HFF-Myc (cell line): ENCODE measurements around the gene IFI27L1.

ENCODE experiments used
- DNase-seq: peaks from one replicate; pipeline ENCODE4 v3.0.0-alpha.2; 2011; ENCODE audit warnings: low read depth; ENCODE audit errors: extremely low read depth
- H3K4me3 ChIP-seq: replicated peaks from 2 replicates; pipeline ENCODE4 v1.5.1; 2011; ENCODE audit warnings: low read depth, mild to moderate bottlenecking, control low read depth, low read length
- TF ChIP-seq, protein P1 (sequence below): IDR thresholded peaks from 2 replicates; pipeline ENCODE4 v1.5.1; 2012; ENCODE audit warnings: mild to moderate bottlenecking, low read depth, low read length, control low read depth; ENCODE audit errors: missing control alignments

The IFI27L1 gene

DNA sequence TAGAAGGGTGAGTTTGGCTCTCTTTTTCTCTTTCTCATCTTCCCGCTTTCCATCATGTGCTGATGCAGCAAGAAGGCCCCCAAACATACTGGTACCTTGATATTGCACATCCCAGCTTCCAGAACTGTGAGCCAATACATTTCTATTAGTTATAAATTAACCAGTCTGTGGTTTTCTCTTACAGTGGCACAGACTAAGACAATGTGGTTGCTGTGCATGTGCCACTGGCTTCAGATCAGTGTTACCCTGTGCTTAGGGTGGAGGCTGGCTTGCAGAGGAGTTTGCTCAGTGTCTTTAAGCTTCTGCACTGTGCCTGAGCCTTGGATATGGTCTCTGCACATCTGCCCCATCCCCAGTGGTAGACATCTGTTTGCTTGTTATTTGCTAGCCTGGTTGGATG, 42.8 kb downstream of the IFI27L1 start:
- TF ChIP-seq, protein P1, sequence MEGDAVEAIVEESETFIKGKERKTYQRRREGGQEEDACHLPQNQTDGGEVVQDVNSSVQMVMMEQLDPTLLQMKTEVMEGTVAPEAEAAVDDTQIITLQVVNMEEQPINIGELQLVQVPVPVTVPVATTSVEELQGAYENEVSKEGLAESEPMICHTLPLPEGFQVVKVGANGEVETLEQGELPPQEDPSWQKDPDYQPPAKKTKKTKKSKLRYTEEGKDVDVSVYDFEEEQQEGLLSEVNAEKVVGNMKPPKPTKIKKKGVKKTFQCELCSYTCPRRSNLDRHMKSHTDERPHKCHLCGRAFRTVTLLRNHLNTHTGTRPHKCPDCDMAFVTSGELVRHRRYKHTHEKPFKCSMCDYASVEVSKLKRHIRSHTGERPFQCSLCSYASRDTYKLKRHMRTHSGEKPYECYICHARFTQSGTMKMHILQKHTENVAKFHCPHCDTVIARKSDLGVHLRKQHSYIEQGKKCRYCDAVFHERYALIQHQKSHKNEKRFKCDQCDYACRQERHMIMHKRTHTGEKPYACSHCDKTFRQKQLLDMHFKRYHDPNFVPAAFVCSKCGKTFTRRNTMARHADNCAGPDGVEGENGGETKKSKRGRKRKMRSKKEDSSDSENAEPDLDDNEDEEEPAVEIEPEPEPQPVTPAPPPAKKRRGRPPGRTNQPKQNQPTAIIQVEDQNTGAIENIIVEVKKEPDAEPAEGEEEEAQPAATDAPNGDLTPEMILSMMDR = no peak
- no peak for DNase-seq
- H3K4me3 ChIP-seq = no peak overlapping the region

DNA sequence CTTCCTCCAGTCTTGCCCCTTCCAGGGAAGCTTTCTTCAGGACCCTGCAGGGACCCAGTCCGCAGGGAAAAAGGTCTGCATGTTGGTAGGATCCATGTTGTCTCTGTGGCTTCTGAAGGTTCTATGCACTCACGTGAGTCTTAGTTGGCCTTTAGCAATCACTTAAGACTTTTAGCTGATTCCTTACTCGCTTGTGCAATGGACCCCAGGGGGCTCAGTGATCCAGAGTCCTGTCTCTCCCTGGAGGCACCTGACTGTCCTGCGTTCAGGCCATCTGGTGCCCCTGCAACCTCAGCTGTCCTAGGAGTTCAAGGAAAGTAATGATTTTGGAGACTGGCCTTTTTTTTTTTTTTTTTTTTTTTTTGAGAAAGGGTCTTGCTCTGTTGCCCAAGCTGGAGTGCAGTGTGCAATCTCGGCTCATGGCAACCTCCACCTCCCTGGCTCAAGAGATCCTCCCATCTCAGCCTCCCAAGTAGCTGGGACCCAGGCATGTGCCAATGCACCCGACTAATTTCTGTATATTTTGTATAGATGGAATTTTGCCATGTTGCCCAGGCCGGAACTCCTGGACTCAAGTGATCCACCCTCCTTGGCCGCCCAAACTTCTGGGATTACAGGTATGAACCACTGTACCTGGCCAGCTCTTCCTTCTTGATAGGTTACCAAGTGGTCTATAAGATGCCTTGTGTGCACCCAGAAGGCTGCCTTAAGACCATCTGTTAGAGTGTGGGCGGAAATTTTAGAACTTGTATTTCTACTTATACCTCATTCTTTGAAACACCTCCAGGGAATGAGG, 43.7 kb downstream of the IFI27L1 start:
- TF ChIP-seq, protein P1 = no peak
- no peak overlapping the region for H3K4me3 ChIP-seq
- no peak for DNase-seq

DNA sequence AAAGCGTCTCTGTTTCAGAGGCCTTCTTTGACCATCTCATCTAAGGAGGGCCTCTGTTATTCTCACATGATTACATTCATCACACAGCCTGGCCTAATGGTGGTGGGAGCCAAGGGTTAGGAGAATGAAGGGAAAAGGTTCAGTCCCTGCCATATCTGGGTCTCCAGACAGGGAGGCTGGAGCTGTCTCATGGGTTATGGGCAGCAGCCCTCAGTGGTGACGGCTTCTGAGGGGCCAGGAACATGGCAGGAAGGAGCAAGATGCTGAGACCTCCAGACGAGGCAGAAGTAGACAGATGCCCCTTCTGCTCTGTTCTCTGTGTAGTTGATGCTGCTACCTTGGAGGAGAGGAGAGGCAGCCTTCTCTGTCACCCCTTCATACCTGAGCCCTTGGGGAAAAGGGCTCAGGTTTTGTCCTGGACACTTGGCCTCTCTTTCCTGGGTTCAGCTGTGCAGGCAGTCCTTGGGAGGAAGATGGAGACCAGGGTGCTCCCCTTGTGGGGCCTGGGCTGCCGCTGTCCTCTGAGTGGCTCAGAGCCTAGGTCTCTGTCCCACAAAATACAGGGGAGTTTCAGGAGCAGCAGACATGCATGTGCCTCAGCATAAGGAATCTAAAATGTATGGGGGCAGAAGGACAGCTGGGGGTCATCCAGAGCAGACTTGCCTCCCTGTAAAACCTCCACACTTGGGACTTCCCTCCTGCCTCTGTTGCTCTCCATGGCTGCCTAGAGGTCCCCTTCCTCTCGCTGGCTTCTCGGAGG, 44.7 kb downstream of the IFI27L1 start:
- TF ChIP-seq, protein P1 = no peak
- DNase-seq = no peak
- no peak overlapping the region for H3K4me3 ChIP-seq

DNA sequence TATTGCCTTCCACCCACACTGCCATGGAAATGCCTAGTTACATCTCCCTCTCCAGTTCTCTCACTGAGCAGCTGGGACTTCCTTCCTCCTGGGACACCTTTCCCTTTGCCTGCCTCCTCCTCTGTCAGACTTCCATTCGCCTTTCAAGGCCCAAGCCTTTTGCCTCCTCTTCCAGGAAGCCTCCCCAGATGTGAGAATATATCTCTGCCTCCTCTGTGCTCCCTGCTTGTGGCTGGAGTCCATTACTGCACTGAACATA, 45.2 kb downstream of the IFI27L1 start:
- no peak for DNase-seq
- no peak overlapping the region for H3K4me3 ChIP-seq
- TF ChIP-seq, protein P1 = no peak

DNA sequence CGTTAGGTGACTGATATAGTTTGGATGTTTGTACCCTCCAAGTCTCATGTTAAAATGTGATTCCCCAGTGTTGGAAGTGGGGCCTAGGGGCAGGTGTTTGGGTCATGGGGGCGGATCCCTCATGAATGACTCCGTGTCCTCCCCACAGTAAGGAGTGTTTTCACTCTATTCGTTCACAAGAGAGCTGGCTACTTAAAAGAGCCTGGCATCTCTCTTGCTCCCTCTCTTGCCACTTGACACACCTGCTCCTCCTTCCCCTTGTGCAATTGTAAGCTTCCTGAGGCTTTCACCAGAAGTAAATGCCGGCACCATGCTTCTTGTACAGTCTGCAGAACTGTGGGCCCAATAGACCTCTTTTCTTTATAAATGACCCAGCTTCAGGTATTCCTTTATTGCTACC, 45.7 kb downstream of the IFI27L1 start:
- H3K4me3 ChIP-seq = no peak overlapping the region
- DNase-seq = no peak
- TF ChIP-seq, protein P1 = no peak

DNA sequence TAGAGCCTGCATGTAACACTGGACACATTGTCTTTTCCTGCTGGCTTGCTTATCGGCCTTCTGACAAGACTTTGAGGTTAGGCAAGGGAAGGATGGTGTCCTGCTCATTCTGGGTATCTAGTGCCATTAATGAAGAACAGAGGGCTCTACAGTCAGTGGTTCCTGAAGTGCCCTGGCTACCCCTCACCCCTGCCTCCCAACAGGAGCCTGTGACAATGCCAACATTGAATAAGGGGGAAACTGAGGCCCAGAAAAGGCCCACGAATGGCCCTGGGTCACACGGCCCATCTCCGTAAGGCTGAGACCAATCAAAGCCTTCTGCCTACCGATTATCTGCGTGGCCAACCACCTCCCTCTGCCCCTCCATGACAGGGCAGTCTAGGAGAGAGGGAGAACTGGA, 46.2 kb downstream of the IFI27L1 start:
- no peak overlapping the region for H3K4me3 ChIP-seq
- TF ChIP-seq, protein P1 = no peak
- DNase-seq = no peak
